ENCODE measurements around the gene IGSF23. TPM values are rescaled to one million over a fixed set of nuclear protein-coding genes. Genes with fewer than 3 reads are reported as not detected.
"Not testable (repeated sequence)": the region's sequence is repeated elsewhere in the genome, so short reads cannot be mapped to it uniquely, and the experiment has no call there.

Gene IGSF23
- polyA plus RNA-seq, 1 donor from 2014 or later = not detected

GRCh38 chr19:44579663-44580365 is 33.5 kb upstream of the IGSF23 start:
- Mint-ChIP-seq H3K27me3 (peaks cover 15% of the 10 kb centered on the region), H3K36me3 (no peaks in the 10 kb centered on the region), H3K4me1 (no peaks in the 10 kb centered on the region), H3K4me3 (no peak overlapping the region), H3K27ac (no peak overlapping the region), H3K9me3 (peaks cover 3 to 13% (median 11%) of the 10 kb centered on the region in 3 donors)

GRCh38 chr19:44580366-44580895 is 32.9 kb upstream of the IGSF23 start:
- H3K9me3 Mint-ChIP-seq = peaks cover 2 to 13% (median 11%) of the 10 kb centered on the region in 3 donors
- H3K4me3 Mint-ChIP-seq = no peak overlapping the region
- no peaks in the 10 kb centered on the region for H3K36me3 Mint-ChIP-seq
- H3K27ac Mint-ChIP-seq = no peak overlapping the region
- H3K27me3 Mint-ChIP-seq = peaks cover 14% of the 10 kb centered on the region
- H3K4me1 Mint-ChIP-seq = no peaks in the 10 kb centered on the region

- peak overlapping the region in 1 of 3 donors; percentile 73 for H3K27ac Mint-ChIP-seq
- peaks cover 2 to 13% (median 11%) of the 10 kb centered on the region in 3 donors for H3K9me3 Mint-ChIP-seq
- H3K27me3 Mint-ChIP-seq = peaks cover 11% of the 10 kb centered on the region
- H3K4me1 Mint-ChIP-seq = no peaks in the 10 kb centered on the region
- H3K4me3 Mint-ChIP-seq = no peak overlapping the region
- H3K36me3 Mint-ChIP-seq = no peaks in the 10 kb centered on the region
Measured at GRCh38 chr19:44581288-44581687, 32.1 kb upstream of the IGSF23 start.

GRCh38 chr19:44582581-44583265 is 30.6 kb upstream of the IGSF23 start:
- Mint-ChIP-seq H3K27ac (no peak overlapping the region), H3K4me3 (peak overlapping the region in 1 of 4 donors; percentile 39), H3K27me3 (peaks cover 11% of the 10 kb centered on the region), H3K4me1 (no peaks in the 10 kb centered on the region), H3K36me3 (no peaks in the 10 kb centered on the region), H3K9me3 (peaks cover 2 to 15% (median 9%) of the 10 kb centered on the region in 3 donors)

GRCh38 chr19:44585371-44586133 is 27.8 kb upstream of the IGSF23 start:
- peaks cover 2 to 14% (median 9%) of the 10 kb centered on the region in 3 donors for H3K9me3 Mint-ChIP-seq
- peaks cover 11% of the 10 kb centered on the region for H3K27me3 Mint-ChIP-seq
- H3K4me1 Mint-ChIP-seq = no peaks in the 10 kb centered on the region
- H3K4me3 Mint-ChIP-seq = no peak overlapping the region
- H3K27ac Mint-ChIP-seq = no peak overlapping the region
- H3K36me3 Mint-ChIP-seq = no peaks in the 10 kb centered on the region

DNA sequence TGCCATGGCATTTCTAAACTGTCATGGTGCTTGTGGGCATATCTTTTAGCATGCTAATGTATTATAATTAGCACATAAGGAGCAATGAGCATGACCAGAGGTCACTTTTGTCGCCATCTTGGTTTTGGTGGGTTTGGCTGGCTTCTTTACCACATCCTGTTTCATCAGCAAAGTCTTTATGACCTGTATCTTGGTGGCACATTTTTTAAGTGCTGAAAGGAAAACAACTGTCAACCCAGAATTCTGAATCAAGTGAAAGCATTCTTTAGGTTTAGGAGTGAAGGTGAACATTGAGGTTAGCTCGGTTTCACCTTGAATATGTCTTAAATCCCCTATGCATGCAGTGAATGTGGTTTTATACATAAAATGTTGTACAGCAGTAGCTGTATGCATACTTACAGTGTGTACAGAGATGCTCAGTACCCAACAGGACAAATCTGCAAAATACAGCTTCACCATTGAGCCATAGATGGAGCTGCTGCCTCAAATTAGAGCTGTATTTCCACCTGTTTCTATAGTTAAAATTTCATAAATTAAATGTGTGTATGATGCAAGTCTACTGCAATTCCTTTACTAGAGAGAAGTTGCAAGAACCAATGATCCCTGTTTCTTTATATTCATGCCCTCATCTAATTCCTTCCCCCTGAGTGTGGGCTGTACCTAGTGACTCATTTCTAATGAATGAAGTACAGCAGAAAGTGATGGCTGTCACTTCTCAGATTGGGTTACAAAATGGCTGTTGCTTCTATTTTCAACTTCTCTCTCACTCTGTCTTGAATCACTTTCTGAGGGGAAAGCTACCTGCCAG is 25.2 kb upstream of the IGSF23 start:
- Mint-ChIP-seq H3K4me1 (no peaks in the 10 kb centered on the region), H3K4me3 (no peak overlapping the region), H3K9me3 (peaks cover 2 to 23% (median 16%) of the 10 kb centered on the region in 3 donors), H3K27ac (no peak overlapping the region), H3K36me3 (no peaks in the 10 kb centered on the region), H3K27me3 (peaks cover 9% of the 10 kb centered on the region)

GRCh38 chr19:44588771-44589112 is 24.6 kb upstream of the IGSF23 start:
- no peaks in the 10 kb centered on the region for H3K4me1 Mint-ChIP-seq
- H3K9me3 Mint-ChIP-seq = peaks cover 0 to 23% (median 16%) of the 10 kb centered on the region in 3 donors
- no peak overlapping the region for H3K4me3 Mint-ChIP-seq
- peaks cover 4% of the 10 kb centered on the region for H3K27me3 Mint-ChIP-seq
- no peak overlapping the region for H3K27ac Mint-ChIP-seq
- H3K36me3 Mint-ChIP-seq = no peaks in the 10 kb centered on the region

DNA sequence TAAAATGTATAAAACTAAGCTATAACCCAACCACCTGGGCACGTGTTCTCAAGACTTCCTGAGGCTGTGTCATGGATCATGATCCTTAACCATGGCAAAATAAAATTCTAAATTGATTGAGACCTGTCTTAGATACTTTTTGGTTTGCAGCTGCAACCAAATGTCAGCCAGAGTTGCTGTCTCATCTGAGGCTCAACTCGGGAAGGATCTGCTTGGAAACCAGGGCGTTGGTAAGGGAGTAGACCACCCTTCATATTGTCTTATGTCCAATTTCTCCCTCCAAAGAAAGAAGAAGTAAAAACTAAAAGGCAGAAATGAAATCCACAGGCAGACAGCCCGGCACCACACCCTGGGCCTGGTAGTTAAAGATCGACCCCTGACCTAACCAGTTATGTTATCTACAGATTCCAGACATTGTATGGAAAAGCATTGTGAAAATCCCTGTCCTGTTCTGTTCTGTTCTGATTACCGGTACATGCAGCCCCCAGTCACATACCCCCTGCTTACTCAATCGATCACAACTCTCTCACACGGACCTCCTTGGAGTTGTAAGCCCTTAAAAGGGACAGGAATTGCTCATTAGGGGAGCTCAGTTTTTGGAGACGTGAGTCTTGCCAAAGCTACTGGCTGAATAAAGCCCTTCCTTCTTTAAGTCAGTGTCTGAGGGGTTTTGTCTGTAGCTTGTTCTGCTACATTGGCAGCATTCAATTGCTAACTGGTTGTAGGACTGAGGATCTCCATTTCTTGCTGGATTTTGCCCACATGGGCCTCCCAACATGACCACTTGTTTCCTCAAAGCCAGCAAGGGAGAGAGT is 22.9 kb upstream of the IGSF23 start:
- no peaks in the 10 kb centered on the region for H3K4me1 Mint-ChIP-seq
- no peaks in the 10 kb centered on the region for H3K36me3 Mint-ChIP-seq
- H3K4me3 Mint-ChIP-seq = no peak overlapping the region
- peaks cover 2% of the 10 kb centered on the region for H3K27me3 Mint-ChIP-seq
- peaks cover 0 to 26% (median 16%) of the 10 kb centered on the region in 3 donors for H3K9me3 Mint-ChIP-seq
- no peak overlapping the region for H3K27ac Mint-ChIP-seq

DNA sequence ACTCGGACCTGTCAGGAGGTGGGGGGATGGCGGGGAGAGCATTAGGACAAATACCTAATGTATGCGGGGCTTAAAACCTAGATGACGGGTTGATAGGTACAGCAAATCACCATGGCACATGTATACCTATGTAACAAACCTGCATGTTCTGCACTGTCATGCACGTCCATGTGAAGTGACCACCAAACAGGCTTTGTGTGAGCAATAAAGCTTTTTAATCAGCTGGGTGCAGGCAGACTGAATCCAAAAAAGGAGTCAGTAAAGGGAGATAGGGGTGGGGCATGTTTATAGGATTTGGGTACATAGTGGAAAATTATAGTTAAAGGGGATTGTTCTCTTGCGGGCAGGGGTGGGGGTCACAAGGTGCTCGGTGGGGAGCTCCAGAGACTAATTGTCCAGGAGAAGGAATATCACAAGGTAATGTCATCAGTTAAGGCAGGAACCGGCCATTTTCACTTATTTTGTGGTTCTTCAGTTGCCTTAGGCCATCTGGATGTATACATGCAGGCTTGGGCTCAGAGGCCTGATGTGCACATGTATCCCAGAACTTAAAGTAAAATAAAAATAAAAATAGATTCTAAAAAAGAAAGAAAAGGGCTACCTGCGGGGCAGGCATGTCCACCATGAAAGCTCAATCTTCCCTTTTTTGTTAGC is 21.9 kb upstream of the IGSF23 start:
- not testable (repeated sequence) for H3K4me3 Mint-ChIP-seq, H3K36me3 Mint-ChIP-seq, H3K27ac Mint-ChIP-seq, H3K27me3 Mint-ChIP-seq, H3K4me1 Mint-ChIP-seq
- peaks cover 2 to 30% (median 15%) of the 10 kb centered on the region in 3 donors for H3K9me3 Mint-ChIP-seq

- no peak overlapping the region for H3K4me3 Mint-ChIP-seq
- no peaks in the 10 kb centered on the region for H3K4me1 Mint-ChIP-seq
- H3K27ac Mint-ChIP-seq = no peak overlapping the region
- H3K27me3 Mint-ChIP-seq = peaks cover 4% of the 10 kb centered on the region
- H3K36me3 Mint-ChIP-seq = peaks cover 1% of the 10 kb centered on the region
- H3K9me3 Mint-ChIP-seq = peaks cover 2 to 28% (median 12%) of the 10 kb centered on the region in 3 donors
Measured at GRCh38 chr19:44592451-44592890, 20.9 kb upstream of the IGSF23 start.

- peaks cover 7% of the 10 kb centered on the region for H3K27me3 Mint-ChIP-seq
Measured at GRCh38 chr19:44593294-44593693, 20.1 kb upstream of the IGSF23 start.

GRCh38 chr19:44593866-44594266 is 19.5 kb upstream of the IGSF23 start:
- not testable (repeated sequence) for H3K36me3 Mint-ChIP-seq, H3K27ac Mint-ChIP-seq, H3K4me1 Mint-ChIP-seq, H3K27me3 Mint-ChIP-seq, H3K4me3 Mint-ChIP-seq
- peaks cover 2 to 26% (median 11%) of the 10 kb centered on the region in 3 donors for H3K9me3 Mint-ChIP-seq

More at GRCh38 chr19:44593294-44593693, 20.1 kb upstream of the IGSF23 start:
- Mint-ChIP-seq H3K4me3 (no peak overlapping the region), H3K27ac (no peak overlapping the region), H3K4me1 (no peaks in the 10 kb centered on the region), H3K36me3 (peaks cover 1% of the 10 kb centered on the region), H3K9me3 (peaks cover 2 to 27% (median 16%) of the 10 kb centered on the region in 3 donors)

- peaks cover 11% of the 10 kb centered on the region for H3K27me3 Mint-ChIP-seq
- no peak overlapping the region for H3K27ac Mint-ChIP-seq
- no peak overlapping the region for H3K4me3 Mint-ChIP-seq
- no peaks in the 10 kb centered on the region for H3K4me1 Mint-ChIP-seq
- H3K36me3 Mint-ChIP-seq = peaks cover 1% of the 10 kb centered on the region
- peaks cover 2 to 24% (median 16%) of the 10 kb centered on the region in 3 donors for H3K9me3 Mint-ChIP-seq
Measured at GRCh38 chr19:44596428-44597130, 16.8 kb upstream of the IGSF23 start.
